GM19455 (cell line): ENCODE results near the gene DCAF7.

ENCODE experiments used
- ATAC-seq: cut with Tn5 transposase; IDR thresholded peaks from one replicate; pipeline ENCODE4 v1.9.1; 2021; ENCODE audit not compliant: unreplicated experiment

Gene DCAF7

GRCh38 chr17:63623786-63624530, 73.7 kb downstream of the DCAF7 start:
- ATAC-seq, result no peak

GRCh38 chr17:63624531-63624880, 74.2 kb downstream of the DCAF7 start:
- no peak for ATAC-seq

GRCh38 chr17:63626551-63627180, 76.4 kb downstream of the DCAF7 start:
- ATAC-seq, result no peak

GRCh38 chr17:63629627-63630026, 79.3 kb downstream of the DCAF7 start:
- ATAC-seq, result no peak

GRCh38 chr17:63631062-63631461, 80.8 kb downstream of the DCAF7 start:
- no peak for ATAC-seq

GRCh38 chr17:63631626-63632025, 81.3 kb downstream of the DCAF7 start:
- no peak for ATAC-seq

GRCh38 chr17:63633742-63634141, 83.5 kb downstream of the DCAF7 start:
- ATAC-seq, result no peak

GRCh38 chr17:63634163-63634562, 83.9 kb downstream of the DCAF7 start:
- no peak for ATAC-seq

- ATAC-seq, result no peak
Measured at GRCh38 chr17:63634816-63635215, 84.5 kb downstream of the DCAF7 start.

GRCh38 chr17:63635290-63635689, 85.0 kb downstream of the DCAF7 start:
- ATAC-seq, result no peak

- ATAC-seq, result no peak
Measured at GRCh38 chr17:63635787-63636186, 85.5 kb downstream of the DCAF7 start.

- no peak for ATAC-seq
Measured at GRCh38 chr17:63639125-63639524, 88.8 kb downstream of the DCAF7 start.

- no peak for ATAC-seq
Measured at GRCh38 chr17:63640038-63640437, 89.8 kb downstream of the DCAF7 start.

GRCh38 chr17:63641692-63642448, 91.6 kb downstream of the DCAF7 start:
- ATAC-seq, result no peak
